IMR-90 (cell line): ENCODE data around the gene ICAM4. TPM values are rescaled to one million over a fixed set of nuclear protein-coding genes. Genes with fewer than 3 reads are reported as not detected.

Experiments
- ATAC-seq: fragments of 200-7000 bp; cut with Tn5 transposase; 2 replicates; pipeline ENCODE4 v1.9.1; 2020; ENCODE audit warnings: low read depth, mild to moderate bottlenecking, moderate library complexity
- BruUV-seq: library from RNA; stranded (reverse); fragments of 400-500 nt; replicated peaks from 2 replicates; lab custom pipeline; 2021; lab: Mats Ljungman, UMichigan
- CTCF ChIA-PET: fragments of 300-600 bp; formaldehyde crosslinking; extraction: SDS; loops from one replicate; lab custom pipeline; 2021; ENCODE audit warnings: antibody characterized with exemption; lab: Yijun Ruan, JAX
- POLR2A ChIA-PET: fragments of 300-600 bp; sonication (Branson Sonifier 250); formaldehyde crosslinking; loops from one replicate; lab custom pipeline; 2022; ENCODE audit warnings: antibody characterized with exemption; ENCODE audit not compliant: unreplicated experiment; lab: Charles Lee
- DNase-seq: peaks from one replicate; pipeline ENCODE4 v3.0.0; 2013
- H2AFZ ChIP-seq: replicated peaks from 2 replicates; pipeline ENCODE3; 2013; ENCODE audit warnings: low read length, mild to moderate bottlenecking; ENCODE audit not compliant: poor library complexity
- H2AK5ac ChIP-seq: 2 replicates; pipeline ENCODE4 v1.6.1; 2013; ENCODE audit warnings: low read depth, low read length, inconsistent platforms
- H2AK9ac ChIP-seq: replicated peaks from 2 replicates; pipeline ENCODE3; 2013; ENCODE audit warnings: mild to moderate bottlenecking, low read depth, low read length, moderate library complexity; ENCODE audit not compliant: poor library complexity
- H2BK120ac ChIP-seq: 2 replicates; pipeline ENCODE4 v1.6.1; 2013; ENCODE audit warnings: low read depth, low read length, inconsistent platforms
- H2BK15ac ChIP-seq: 3 replicates; pipeline ENCODE4 v1.6.1; 2013; ENCODE audit warnings: low read depth, low read length, inconsistent platforms
- H2BK20ac ChIP-seq: 2 replicates; pipeline ENCODE4 v1.6.1; 2013; ENCODE audit warnings: low read depth, mild to moderate bottlenecking, inconsistent platforms, low read length, moderate library complexity
- H2BK5ac ChIP-seq: 2 replicates; pipeline ENCODE4 v1.6.1; 2013; ENCODE audit warnings: mild to moderate bottlenecking, low read depth, low read length, inconsistent platforms; ENCODE audit not compliant: poor library complexity, severe bottlenecking
- H3K14ac ChIP-seq: replicated peaks from 2 replicates; pipeline ENCODE4 v1.6.1; 2013; ENCODE audit warnings: low read depth, low read length, inconsistent platforms
- H3K18ac ChIP-seq: 2 replicates; pipeline ENCODE4 v1.6.1; 2013; ENCODE audit warnings: low read depth, low read length, control low read depth
- H3K23ac ChIP-seq: 2 replicates; pipeline ENCODE4 v1.6.1; 2013; ENCODE audit warnings: low read depth, low read length, inconsistent platforms
- H3K27ac ChIP-seq: 2 replicates; pipeline ENCODE4 v1.5.1; 2013; ENCODE audit warnings: mild to moderate bottlenecking, control low read depth, low read length; ENCODE audit not compliant: insufficient read depth
- H3K27me3 ChIP-seq: 2 replicates; pipeline ENCODE4 v1.6.1; 2013; ENCODE audit warnings: low read length; ENCODE audit not compliant: control insufficient read depth, insufficient read depth
- H3K36me3 ChIP-seq: 2 replicates; pipeline ENCODE4 v1.6.1; 2013; ENCODE audit warnings: low read length, mixed read lengths; ENCODE audit not compliant: control insufficient read depth, insufficient read depth
- H3K4ac ChIP-seq: 2 replicates; pipeline ENCODE4 v1.6.1; 2013; ENCODE audit warnings: low read depth, low read length, inconsistent platforms
- H3K4me1 ChIP-seq: 2 replicates; pipeline ENCODE4 v1.6.1; 2013; ENCODE audit warnings: low read length, mixed read lengths; ENCODE audit not compliant: control insufficient read depth, insufficient read depth
- H3K4me2 ChIP-seq: 2 replicates; pipeline ENCODE4 v1.6.1; 2013; ENCODE audit warnings: low read depth, mild to moderate bottlenecking, control low read depth, low read length, moderate library complexity
- H3K4me3 ChIP-seq: 2 replicates; pipeline ENCODE4 v1.5.1; 2013; ENCODE audit warnings: low read depth, mild to moderate bottlenecking, control low read depth, low read length, moderate library complexity; ENCODE audit not compliant: insufficient read depth
- H3K56ac ChIP-seq: 2 replicates; pipeline ENCODE4 v1.6.1; 2013; ENCODE audit warnings: low read length, inconsistent platforms; ENCODE audit not compliant: insufficient read depth; ENCODE audit errors: extremely low read depth
- H3K79me1 ChIP-seq, 2 experiments: 2 replicates each; pipeline ENCODE4 v1.6.1; 2013; ENCODE audit warnings: low read length in 2 of 2, inconsistent platforms in 1 of 2, low read depth in 1 of 2
- H3K9ac ChIP-seq: 2 replicates; pipeline ENCODE4 v1.6.1; 2013; ENCODE audit warnings: low read depth, low read length, control low read depth
- H3K9me1 ChIP-seq: 2 replicates; pipeline ENCODE4 v1.6.1; 2013; ENCODE audit warnings: low read length, inconsistent platforms; ENCODE audit not compliant: insufficient read depth
- H3K9me3 ChIP-seq: 2 replicates; pipeline ENCODE4 v1.6.1; 2013; ENCODE audit warnings: low read length; ENCODE audit not compliant: control insufficient read depth, insufficient read depth
- H4K20me1 ChIP-seq: 2 replicates; pipeline ENCODE4 v1.6.1; 2013; ENCODE audit warnings: low read length, inconsistent platforms; ENCODE audit not compliant: insufficient read depth
- H4K5ac ChIP-seq: 2 replicates; pipeline ENCODE4 v1.6.1; 2013; ENCODE audit warnings: mild to moderate bottlenecking, low read depth, low read length, control low read depth
- H4K8ac ChIP-seq, 2 experiments: 2 replicates each; pipeline ENCODE4 v1.6.1; 2013; ENCODE audit warnings: low read depth in 2 of 2, low read length in 2 of 2, control low read depth in 1 of 2, inconsistent platforms in 1 of 2
- H4K91ac ChIP-seq: 2 replicates; pipeline ENCODE4 v1.6.1; 2013; ENCODE audit warnings: low read depth, low read length, inconsistent platforms; ENCODE audit not compliant: insufficient read depth
- BHLHE40 ChIP-seq: fragments of 150-350 bp; IDR thresholded peaks from 2 replicates; pipeline ENCODE4 v1.6.1; 2016; ENCODE audit warnings: mild to moderate bottlenecking, low read depth, low read length
- CEBPB ChIP-seq: IDR thresholded peaks from 2 replicates; pipeline ENCODE4 v1.6.1; 2012; ENCODE audit warnings: low read depth, low read length, improper control_type of control experiment
- CHD1 ChIP-seq: IDR thresholded peaks from 2 replicates; pipeline ENCODE4 v1.6.1; 2012; ENCODE audit warnings: low read depth, low read length, improper control_type of control experiment
- FOS ChIP-seq: fragments of 150-350 bp; IDR thresholded peaks from 2 replicates; pipeline ENCODE4 v1.6.1; 2016; ENCODE audit warnings: low read depth, low read length
- MAZ ChIP-seq: IDR thresholded peaks from 2 replicates; pipeline ENCODE4 v1.6.1; 2012; ENCODE audit warnings: low read depth, mild to moderate bottlenecking, low read length, improper control_type of control experiment, moderate library complexity, borderline replicate concordance
- NFE2L2 ChIP-seq: fragments of 150-350 bp; IDR thresholded peaks from 2 replicates; pipeline ENCODE4 v1.6.1; 2016; ENCODE audit warnings: low read depth, mild to moderate bottlenecking, low read length
- RAD21 ChIP-seq: IDR thresholded peaks from 2 replicates; pipeline ENCODE4 v1.6.1; 2012; ENCODE audit warnings: low read length, improper control_type of control experiment
- RCOR1 ChIP-seq: IDR thresholded peaks from 2 replicates; pipeline ENCODE4 v1.6.1; 2012; ENCODE audit warnings: mild to moderate bottlenecking, low read length, improper control_type of control experiment; ENCODE audit not compliant: insufficient replicate concordance
- RFX5 ChIP-seq: IDR thresholded peaks from 2 replicates; pipeline ENCODE4 v1.8.0; 2012; ENCODE audit warnings: low read depth, mild to moderate bottlenecking, low read length, moderate library complexity
- SMC3 ChIP-seq: fragments of 150-350 bp; IDR thresholded peaks from 2 replicates; pipeline ENCODE4 v1.6.1; 2016; ENCODE audit warnings: low read depth, mild to moderate bottlenecking, antibody characterized with exemption, low read length, moderate library complexity
- USF2 ChIP-seq: fragments of 150-350 bp; IDR thresholded peaks from 2 replicates; pipeline ENCODE4 v1.6.1; 2017; ENCODE audit warnings: mild to moderate bottlenecking, antibody characterized with exemption, low read length, low read depth
- WGBS, 2 experiments: methylation state at CpG; one replicate each; pipeline versions ENCODE4 v1.1.5 to v1.1.7; 2013; ENCODE audit warnings: missing lambda C conversion rate in 2 of 2; ENCODE audit not compliant: insufficient read length in 1 of 2; ENCODE audit errors: extremely low coverage in 2 of 2; 5-methylcytosine and 5-hydroxymethylcytosine counted together
- dilution Hi-C: fragments of 300-500 bp; cut with HindIII; formaldehyde crosslinking; loops from one replicate; pipeline ENCODE4 v1.14.3; 2018; ENCODE audit warnings: low sequenced_read_pairs; ENCODE audit not compliant: unreplicated experiment
- in situ Hi-C: fragments of 300-500 bp; cut with MboI; formaldehyde crosslinking; loops from 3 replicates; pipeline ENCODE4 v1.14.3; 2019; ENCODE audit warnings: low sequenced_read_pairs, inconsistent platforms, mixed read lengths
- intact Hi-C: fragments of 100-400 bp; cut with micrococcal nuclease; formaldehyde crosslinking; loops from 2 replicates; pipeline ENCODE4 v1.10.0; 2022
- polyA plus RNA-seq, 3 experiments: library from polyadenylated mRNA; depleted of rRNA; stranded (reverse); fragments of >200 nt; gene quantifications; 2 replicates each; pipeline ENCODE4 v1.2.3, GENCODE V29; 2012; ENCODE audit warnings: low replicate concordance in 1 of 3
- total RNA-seq: library from RNA; depleted of rRNA; stranded (reverse); fragments of >200 nt; gene quantifications from 2 replicates; pipeline ENCODE4 v1.2.3, GENCODE V29; 2012
- TF ChIP-seq, protein P1 (sequence below): fragments of 150-350 bp; IDR thresholded peaks from 2 replicates; pipeline ENCODE4 v1.6.1; 2016; ENCODE audit warnings: low read depth, mild to moderate bottlenecking, low read length, moderate library complexity, borderline replicate concordance
- TF ChIP-seq, protein P2 (sequence below): conservative IDR thresholded peaks from 2 replicates; pipeline ENCODE4 v1.5.1; 2012; ENCODE audit warnings: mild to moderate bottlenecking, low read depth, low read length, improper control_type of control experiment

Gene ICAM4
- total and polyA plus RNA-seq, 2 of the 4 experiments (the other 2 are of a cell fraction), result 2.3 to 4.0 TPM

DNA sequence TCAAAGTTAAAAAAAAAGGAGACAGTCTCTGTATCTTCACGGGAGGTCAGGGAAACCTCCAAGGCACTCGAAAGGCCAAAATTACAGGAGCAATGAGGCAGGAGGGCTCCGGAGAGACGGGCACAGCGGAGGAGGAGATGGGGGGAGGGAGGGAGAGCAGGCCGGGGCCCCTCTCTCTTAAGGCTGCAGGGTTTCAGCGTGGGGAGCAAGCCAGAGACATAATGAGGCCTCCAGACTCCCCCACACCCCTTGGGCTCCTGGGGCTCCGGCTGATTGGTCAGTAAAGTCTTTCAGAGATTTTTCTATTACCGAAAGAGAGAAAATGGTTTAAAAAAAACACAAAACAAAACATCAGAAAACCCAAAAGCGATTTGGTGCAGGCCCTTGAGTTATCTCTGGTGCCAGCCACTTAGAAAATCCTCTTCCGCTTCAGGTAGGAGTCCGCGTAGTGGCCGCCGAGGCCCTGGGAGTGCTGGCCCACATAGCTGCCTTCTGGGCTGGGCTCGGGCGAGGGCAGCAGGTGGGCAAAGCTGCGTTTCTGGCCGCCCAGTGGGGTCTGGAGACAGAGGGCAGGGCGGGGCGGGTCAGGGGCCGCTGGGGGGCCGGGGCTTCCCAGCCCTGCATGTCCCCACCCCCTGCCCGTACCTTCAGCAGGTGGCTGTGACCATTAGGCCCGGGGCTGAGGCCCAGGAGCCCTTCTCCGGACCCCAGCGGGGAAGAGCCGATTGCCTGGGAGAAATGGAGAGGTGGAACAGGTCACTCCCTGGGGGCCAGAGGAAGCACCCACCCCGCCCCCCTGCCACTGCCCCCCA lies 30.5 kb downstream of the ICAM4 start:
- Histone ChIP-seq H3K23ac (no peak overlapping the region), H2AK9ac (no peak overlapping the region), H3K18ac (no peak overlapping the region), H3K27me3 (no peaks in the 10 kb centered on the region), H3K14ac (no peak overlapping the region), H4K91ac (no peak overlapping the region), H3K9me1 (peaks cover 7% of the 10 kb centered on the region; the same call in 1 of the 2 replicates), H3K4me3 (no peak overlapping the region), H4K5ac (no peak overlapping the region), H3K79me1 (peaks cover 19% of the 10 kb centered on the region in 2 experiments), H2BK20ac (no peak overlapping the region), H3K4ac (no peak overlapping the region), H3K56ac (no peak overlapping the region), H2AK5ac (no peak overlapping the region), H3K4me1 (no peaks in the 10 kb centered on the region), H2BK15ac (no peak overlapping the region), H3K36me3 (peaks cover 37% of the 10 kb centered on the region), H3K4me2 (no peak overlapping the region), H2AFZ (no peak overlapping the region), H3K27ac (no peak overlapping the region), H2BK5ac (no peak overlapping the region), H2BK120ac (no peak overlapping the region), H4K8ac (no peak overlapping the region), H4K20me1 (0 out of 2 replicates have a peak, but pooled peaks cover 5% of the 10 kb centered on the region), H3K9me3 (no peaks in the 10 kb centered on the region), H3K9ac (no peak overlapping the region)
- dilution Hi-C loops, result no loop called here
- TF ChIP-seq RCOR1 (no peak), USF2 (no peak), SMC3 (no peak), NFE2L2 (no peak), RAD21 (no peak), BHLHE40 (no peak), CHD1 (no peak), MAZ (no peak), FOS (no peak), RFX5 (no peak), CEBPB (no peak)
- TF ChIP-seq, protein P1, sequence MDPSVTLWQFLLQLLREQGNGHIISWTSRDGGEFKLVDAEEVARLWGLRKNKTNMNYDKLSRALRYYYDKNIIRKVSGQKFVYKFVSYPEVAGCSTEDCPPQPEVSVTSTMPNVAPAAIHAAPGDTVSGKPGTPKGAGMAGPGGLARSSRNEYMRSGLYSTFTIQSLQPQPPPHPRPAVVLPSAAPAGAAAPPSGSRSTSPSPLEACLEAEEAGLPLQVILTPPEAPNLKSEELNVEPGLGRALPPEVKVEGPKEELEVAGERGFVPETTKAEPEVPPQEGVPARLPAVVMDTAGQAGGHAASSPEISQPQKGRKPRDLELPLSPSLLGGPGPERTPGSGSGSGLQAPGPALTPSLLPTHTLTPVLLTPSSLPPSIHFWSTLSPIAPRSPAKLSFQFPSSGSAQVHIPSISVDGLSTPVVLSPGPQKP, result no peak
- TF ChIP-seq, protein P2, sequence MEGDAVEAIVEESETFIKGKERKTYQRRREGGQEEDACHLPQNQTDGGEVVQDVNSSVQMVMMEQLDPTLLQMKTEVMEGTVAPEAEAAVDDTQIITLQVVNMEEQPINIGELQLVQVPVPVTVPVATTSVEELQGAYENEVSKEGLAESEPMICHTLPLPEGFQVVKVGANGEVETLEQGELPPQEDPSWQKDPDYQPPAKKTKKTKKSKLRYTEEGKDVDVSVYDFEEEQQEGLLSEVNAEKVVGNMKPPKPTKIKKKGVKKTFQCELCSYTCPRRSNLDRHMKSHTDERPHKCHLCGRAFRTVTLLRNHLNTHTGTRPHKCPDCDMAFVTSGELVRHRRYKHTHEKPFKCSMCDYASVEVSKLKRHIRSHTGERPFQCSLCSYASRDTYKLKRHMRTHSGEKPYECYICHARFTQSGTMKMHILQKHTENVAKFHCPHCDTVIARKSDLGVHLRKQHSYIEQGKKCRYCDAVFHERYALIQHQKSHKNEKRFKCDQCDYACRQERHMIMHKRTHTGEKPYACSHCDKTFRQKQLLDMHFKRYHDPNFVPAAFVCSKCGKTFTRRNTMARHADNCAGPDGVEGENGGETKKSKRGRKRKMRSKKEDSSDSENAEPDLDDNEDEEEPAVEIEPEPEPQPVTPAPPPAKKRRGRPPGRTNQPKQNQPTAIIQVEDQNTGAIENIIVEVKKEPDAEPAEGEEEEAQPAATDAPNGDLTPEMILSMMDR, result no peak
- intact Hi-C loops, result no loop called here
- DNase-seq, result no peak
- in situ Hi-C loops, result no loop called here
- no TSS peak for BruUV-seq
- ATAC-seq, result no peak
- ChIA-PET CTCF (no interaction called here), POLR2A (no interaction called here)
- 90% methylated on average over 9 of the region's 29 CpGs; no CpG with 5 or more reads in 1 of the 2 experiments for WGBS, 2 experiments
